DND-41 (cell line): ENCODE data around the gene PAPOLG.

Experiments
- ATAC-seq: fragments of 200-7000 bp; cut with Tn5 transposase; 3 replicates; pipeline ENCODE4 v1.9.1; 2021; ENCODE audit warnings: low read depth; ENCODE audit not compliant: insufficient read depth
- DNase-seq: peaks from one replicate; pipeline ENCODE4 v3.0.0-alpha.2; 2020
- H2AFZ ChIP-seq: 2 replicates; pipeline ENCODE4 v1.6.0; 2012; ENCODE audit warnings: low read depth, low read length
- H3K27ac ChIP-seq: 2 replicates; pipeline ENCODE4 v1.5.1; 2012; ENCODE audit warnings: low read length, inconsistent platforms
- H3K27me3 ChIP-seq: fragments of 200-600 bp; sonication (generic); 2 replicates; pipeline ENCODE4 v1.6.0; 2012; ENCODE audit warnings: low read length, mild to moderate bottlenecking, inconsistent platforms; ENCODE audit not compliant: insufficient read depth, poor library complexity
- H3K36me3 ChIP-seq: 2 replicates; pipeline ENCODE4 v1.5.1; 2012; ENCODE audit warnings: low read length, inconsistent platforms; ENCODE audit not compliant: insufficient read depth
- H3K4me1 ChIP-seq: 2 replicates; pipeline ENCODE4 v1.5.1; 2012; ENCODE audit warnings: mild to moderate bottlenecking, low read length; ENCODE audit not compliant: insufficient read depth
- H3K4me2 ChIP-seq: 2 replicates; pipeline ENCODE4 v1.6.0; 2012; ENCODE audit warnings: mild to moderate bottlenecking, moderate library complexity, low read length, inconsistent platforms; ENCODE audit not compliant: insufficient read depth
- H3K4me3 ChIP-seq, 2 experiments: fragments of 200-600 bp in 1 of 2; shearing (Covaris generic) in 1 of 2; 2 replicates each; pipeline ENCODE4 v1.5.1; 2012 to 2016; ENCODE audit warnings: inconsistent platforms in 2 of 2, low read length in 2 of 2, mild to moderate bottlenecking in 2 of 2, low read depth in 1 of 2, moderate library complexity in 1 of 2
- H3K79me2 ChIP-seq: 2 replicates; pipeline ENCODE4 v1.6.0; 2012; ENCODE audit warnings: low read length, inconsistent platforms; ENCODE audit not compliant: insufficient read depth
- H3K9ac ChIP-seq: 2 replicates; pipeline ENCODE4 v1.6.0; 2012; ENCODE audit warnings: low read depth, mild to moderate bottlenecking, inconsistent platforms, low read length, moderate library complexity
- H3K9me3 ChIP-seq: 2 replicates; pipeline ENCODE4 v1.5.1; 2012; ENCODE audit warnings: low read length, moderate library complexity, mild to moderate bottlenecking, inconsistent platforms; ENCODE audit not compliant: insufficient read depth, severe bottlenecking
- H4K20me1 ChIP-seq: 2 replicates; pipeline ENCODE4 v1.6.0; 2012; ENCODE audit warnings: low read length; ENCODE audit not compliant: insufficient read depth
- CTCF ChIP-seq: IDR thresholded peaks from 2 replicates; pipeline ENCODE4 v1.5.1; 2012; ENCODE audit warnings: borderline replicate concordance, low read length, moderate library complexity, mild to moderate bottlenecking; ENCODE audit not compliant: poor library complexity, severe bottlenecking; ENCODE audit errors: extremely low read depth
- EZH2 ChIP-seq: IDR thresholded peaks from 3 replicates; pipeline ENCODE4 v1.6.1; 2012; ENCODE audit warnings: borderline replicate concordance, low read depth, mild to moderate bottlenecking, moderate library complexity, low read length, inconsistent platforms; ENCODE audit not compliant: severe bottlenecking

The PAPOLG gene

GRCh38 chr2:60764736-60765534 lies 8.9 kb downstream of the PAPOLG start:
- Histone ChIP-seq H4K20me1 (no peaks in the 10 kb centered on the region), H3K36me3 (peaks cover 100% of the 10 kb centered on the region), H3K4me3 (no peak overlapping the region), H3K27me3 (no peaks in the 10 kb centered on the region), H3K9ac (no peak overlapping the region), H3K27ac (no peak overlapping the region), H3K9me3 (no peaks in the 10 kb centered on the region), H3K4me1 (no peaks in the 10 kb centered on the region), H2AFZ (no peak overlapping the region), H3K79me2 (peaks cover 55% of the 10 kb centered on the region), H3K4me2 (no peak overlapping the region)
- ATAC-seq (no peak), DNase-seq (no peak)
- TF ChIP-seq CTCF (no peak), EZH2 (no peak)

- DNase-seq = no peak
- Histone ChIP-seq H4K20me1 (no peaks in the 10 kb centered on the region), H3K36me3 (peaks cover 99% of the 10 kb centered on the region), H2AFZ (no peak overlapping the region), H3K9ac (no peak overlapping the region), H3K4me2 (no peak overlapping the region), H3K27me3 (no peaks in the 10 kb centered on the region), H3K79me2 (peaks cover 44% of the 10 kb centered on the region), H3K9me3 (no peaks in the 10 kb centered on the region), H3K4me3 (no peak overlapping the region), H3K4me1 (no peaks in the 10 kb centered on the region), H3K27ac (no peak overlapping the region)
- TF ChIP-seq CTCF (no peak), EZH2 (no peak)
- no peak for ATAC-seq
Observed at GRCh38 chr2:60766283-60766682, 10.2 kb downstream of the PAPOLG start.

- Histone ChIP-seq H2AFZ (no peak overlapping the region), H3K4me1 (no peaks in the 10 kb centered on the region), H3K4me3 (no peak overlapping the region), H3K27me3 (no peaks in the 10 kb centered on the region), H3K27ac (no peak overlapping the region), H3K9me3 (no peaks in the 10 kb centered on the region), H3K79me2 (peaks cover 13% of the 10 kb centered on the region; the same call in 1 of the 2 replicates), H3K4me2 (no peak overlapping the region), H4K20me1 (no peaks in the 10 kb centered on the region), H3K36me3 (peaks cover 95% of the 10 kb centered on the region), H3K9ac (no peak overlapping the region)
- no peak for ATAC-seq
- TF ChIP-seq EZH2 (no peak), CTCF (no peak)
- no peak for DNase-seq
Observed at GRCh38 chr2:60771508-60771907, 15.4 kb downstream of the PAPOLG start.
